K562 (cell line): ENCODE results near the gene SVOP.

ENCODE experiments used
- KLF16 ChIP-seq: IDR thresholded peaks from 2 replicates; pipeline ENCODE4 v1.6.1; 2016; ENCODE audit warnings: antibody characterized with exemption
- NFYB ChIP-seq: IDR thresholded peaks from 2 replicates; pipeline ENCODE4 v1.6.1; 2011; ENCODE audit warnings: mild to moderate bottlenecking, moderate library complexity; ENCODE audit not compliant: insufficient read length; ENCODE audit errors: extremely low read depth
- SMARCA5 ChIP-seq: fragments of 450-650 bp; IDR thresholded peaks from 2 replicates; pipeline ENCODE4 v1.6.1; 2016
- ZNF143 ChIP-seq: sonication (generic); formaldehyde crosslinking; IDR thresholded peaks from 2 replicates; pipeline ENCODE4 v1.9.0; 2022; ENCODE audit warnings: mild to moderate bottlenecking, missing genetic modification reagents
- TF ChIP-seq, protein P1 (sequence below): sonication (generic); formaldehyde crosslinking; IDR thresholded peaks from 2 replicates; pipeline ENCODE4 v1.9.0; 2022; ENCODE audit warnings: mild to moderate bottlenecking, missing genetic modification reagents
- TF ChIP-seq, protein P2 (sequence below), 2 experiments: fragments of 450-650 bp in 1 of 2; sonication (generic) in 1 of 2; formaldehyde crosslinking; conservative IDR thresholded peaks; 2 replicates each; pipeline versions ENCODE4 v1.4.0 to v1.8.1; 2020 to 2022; ENCODE audit warnings: mild to moderate bottlenecking in 1 of 2, missing genetic modification reagents in 1 of 2

DNA sequence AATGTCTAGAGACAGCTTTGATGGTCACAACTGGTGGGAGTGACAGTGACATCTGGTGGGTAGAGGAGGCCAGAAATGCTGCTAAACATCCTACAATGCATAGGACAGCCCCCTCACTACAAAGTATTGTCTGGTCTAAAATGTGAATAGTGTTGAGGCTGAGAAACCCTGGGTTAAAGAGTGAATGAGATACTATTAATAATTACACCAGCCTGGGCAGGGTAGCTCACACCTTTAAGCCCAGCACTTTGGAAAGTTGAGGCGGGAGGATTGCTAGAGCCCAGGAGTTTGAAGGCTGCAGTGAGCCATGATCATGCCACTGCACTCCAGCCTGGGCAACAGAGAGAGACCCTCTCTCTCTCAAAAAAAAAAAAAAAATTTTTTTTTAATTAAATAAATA, 11.1 kb downstream of the SVOP start:
- TF ChIP-seq, protein P1, sequence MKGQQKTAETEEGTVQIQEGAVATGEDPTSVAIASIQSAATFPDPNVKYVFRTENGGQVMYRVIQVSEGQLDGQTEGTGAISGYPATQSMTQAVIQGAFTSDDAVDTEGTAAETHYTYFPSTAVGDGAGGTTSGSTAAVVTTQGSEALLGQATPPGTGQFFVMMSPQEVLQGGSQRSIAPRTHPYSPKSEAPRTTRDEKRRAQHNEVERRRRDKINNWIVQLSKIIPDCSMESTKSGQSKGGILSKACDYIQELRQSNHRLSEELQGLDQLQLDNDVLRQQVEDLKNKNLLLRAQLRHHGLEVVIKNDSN (CRISPR knock-in tag) = no peak
- TF ChIP-seq SMARCA5 = no peak
- no peak for TF ChIP-seq ZNF143 (CRISPR knock-in tag)
- TF ChIP-seq, protein P2, sequence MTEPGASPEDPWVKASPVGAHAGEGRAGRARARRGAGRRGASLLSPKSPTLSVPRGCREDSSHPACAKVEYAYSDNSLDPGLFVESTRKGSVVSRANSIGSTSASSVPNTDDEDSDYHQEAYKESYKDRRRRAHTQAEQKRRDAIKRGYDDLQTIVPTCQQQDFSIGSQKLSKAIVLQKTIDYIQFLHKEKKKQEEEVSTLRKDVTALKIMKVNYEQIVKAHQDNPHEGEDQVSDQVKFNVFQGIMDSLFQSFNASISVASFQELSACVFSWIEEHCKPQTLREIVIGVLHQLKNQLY (CRISPR knock-in tag; conservative IDR thresholded peaks at IDR 0.05) = no peak
- no peak for TF ChIP-seq KLF16
- no peak for TF ChIP-seq NFYB
